ENCODE measurements around the gene ZCCHC13.
"Not testable (repeated sequence)": the region's sequence is repeated elsewhere in the genome, so short reads cannot be mapped to it uniquely, and the experiment has no call there.

Gene ZCCHC13

DNA sequence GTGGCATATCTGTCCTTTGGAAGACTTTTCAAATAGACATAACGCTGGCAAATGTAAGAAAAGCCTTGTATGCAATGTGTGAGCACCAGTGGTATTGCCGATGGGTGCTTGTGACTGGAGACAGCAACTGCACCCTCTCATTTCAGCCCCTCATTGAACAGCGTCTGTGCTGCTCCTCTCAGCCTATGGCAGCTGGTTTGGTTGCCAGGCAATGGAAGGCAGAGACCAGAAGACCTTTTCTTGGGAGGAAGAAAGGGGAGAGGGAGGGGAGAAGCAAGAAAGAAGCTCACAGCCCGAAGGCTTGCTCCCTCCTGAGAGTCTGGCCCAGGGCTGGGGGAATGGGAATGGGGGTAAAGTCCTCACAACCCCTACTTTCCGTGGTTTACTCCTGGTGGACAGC is 20.2 kb downstream of the ZCCHC13 start:
- Histone ChIP-seq H3K4me3 (ENCODE audit: low read depth in 1 of 2, low read length in 2 of 2) (no peak overlapping the region), H3K27ac (ENCODE audit: low read depth, low read length) (no peak overlapping the region), H3K9me3 (ENCODE audit: low read length) (no peaks in the 10 kb centered on the region), H3K27me3 (ENCODE audit: control insufficient read depth in 1 of 2, insufficient read depth in 2 of 2, low read length in 2 of 2) (no peaks in the 10 kb centered on the region), H3K4me1 (ENCODE audit: insufficient read depth, low read length) (no peaks in the 10 kb centered on the region), H3K36me3 (ENCODE audit: insufficient read depth, low read length) (no peaks in the 10 kb centered on the region), H3K9ac (ENCODE audit: low read length) (no peak overlapping the region)

DNA sequence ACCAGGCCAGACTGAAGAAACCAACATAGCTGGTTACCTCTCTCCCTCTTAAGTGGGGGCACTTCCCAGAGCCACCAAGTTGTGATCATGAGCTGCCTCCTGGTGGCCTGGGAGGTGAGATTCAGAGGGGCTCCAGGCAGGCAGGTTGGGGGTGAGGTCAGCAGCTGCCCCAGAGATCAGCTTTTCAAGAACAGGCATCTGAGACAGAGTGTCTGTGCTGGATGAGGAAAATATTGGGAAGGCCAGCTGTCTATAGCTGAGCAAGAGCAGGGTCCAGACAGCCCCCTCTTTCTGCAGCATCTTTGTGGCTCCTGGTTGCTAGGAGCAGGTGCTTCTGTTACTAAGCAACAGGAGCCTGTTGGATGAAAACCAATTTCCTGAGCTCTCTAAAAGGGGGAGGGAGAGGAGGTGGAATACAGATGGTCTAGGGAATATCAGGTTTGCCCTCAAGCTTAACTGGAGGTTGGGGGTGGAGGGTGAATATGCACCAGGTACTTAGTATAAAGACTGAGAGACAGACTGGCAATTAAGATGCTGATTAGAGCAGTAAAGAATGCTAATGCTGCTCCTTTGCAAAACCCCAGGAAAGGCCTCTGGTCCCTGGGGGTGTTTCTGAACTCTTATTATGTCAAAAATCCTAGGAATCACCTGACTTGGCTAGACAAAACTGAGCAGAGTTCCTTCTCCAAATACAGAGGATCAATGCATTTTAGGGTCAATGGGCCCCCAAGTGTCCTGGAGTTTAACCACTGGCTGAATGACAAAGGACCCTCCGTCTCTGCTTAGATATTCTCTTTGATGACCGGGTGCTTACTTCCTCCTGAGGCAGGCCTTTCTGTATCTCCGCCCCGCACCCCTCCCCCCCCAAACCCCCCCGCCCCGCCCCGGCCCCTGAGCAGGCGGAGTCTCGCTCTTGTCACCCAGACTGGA is 21.4 kb downstream of the ZCCHC13 start:
- no peaks in the 10 kb centered on the region for H3K36me3 ChIP-seq (ENCODE audit: insufficient read depth, low read length)
- H3K27ac ChIP-seq (ENCODE audit: low read depth, low read length): no peak overlapping the region
- no peak overlapping the region for H3K9ac ChIP-seq (ENCODE audit: low read length)
- no peak overlapping the region for H3K4me3 ChIP-seq (ENCODE audit: low read depth in 1 of 2, low read length in 2 of 2)
- H3K9me3 ChIP-seq (ENCODE audit: low read length): no peaks in the 10 kb centered on the region
- no peaks in the 10 kb centered on the region for H3K4me1 ChIP-seq (ENCODE audit: insufficient read depth, low read length)
- no peaks in the 10 kb centered on the region for H3K27me3 ChIP-seq (ENCODE audit: control insufficient read depth in 1 of 2, insufficient read depth in 2 of 2, low read length in 2 of 2)

DNA sequence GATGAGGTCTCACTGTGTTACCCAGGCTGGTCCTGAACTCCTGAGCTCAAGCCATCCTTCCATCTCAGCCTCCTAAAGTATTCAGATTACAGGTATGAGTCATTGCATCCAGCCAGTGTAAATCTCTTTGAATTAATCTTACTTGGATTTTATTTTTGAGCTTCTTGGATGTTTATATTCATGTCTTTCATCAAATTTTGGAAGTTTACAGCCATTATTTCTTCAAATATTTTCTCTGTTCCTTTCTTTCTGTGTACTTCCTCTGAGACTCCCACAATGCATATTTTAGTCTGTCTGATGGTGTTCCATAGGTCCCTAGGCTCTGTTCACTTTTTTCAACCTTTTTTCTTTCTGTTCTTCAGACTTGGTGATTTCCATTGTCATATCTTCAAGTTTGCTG is 34.9 kb downstream of the ZCCHC13 start:
- Histone ChIP-seq H3K27me3 (ENCODE audit: control insufficient read depth in 1 of 2, insufficient read depth in 2 of 2, low read length in 2 of 2) (peaks cover 0 to 6% of the 10 kb centered on the region in 2 donors), H3K4me1 (ENCODE audit: insufficient read depth, low read length) (no peaks in the 10 kb centered on the region), H3K27ac (ENCODE audit: low read depth, low read length) (no peak overlapping the region), H3K9me3 (ENCODE audit: low read length) (peaks cover 9% of the 10 kb centered on the region), H3K4me3 (ENCODE audit: low read depth in 1 of 2, low read length in 2 of 2) (no peak overlapping the region), H3K9ac (ENCODE audit: low read length) (no peak overlapping the region), H3K36me3 (ENCODE audit: insufficient read depth, low read length) (no peaks in the 10 kb centered on the region)

DNA sequence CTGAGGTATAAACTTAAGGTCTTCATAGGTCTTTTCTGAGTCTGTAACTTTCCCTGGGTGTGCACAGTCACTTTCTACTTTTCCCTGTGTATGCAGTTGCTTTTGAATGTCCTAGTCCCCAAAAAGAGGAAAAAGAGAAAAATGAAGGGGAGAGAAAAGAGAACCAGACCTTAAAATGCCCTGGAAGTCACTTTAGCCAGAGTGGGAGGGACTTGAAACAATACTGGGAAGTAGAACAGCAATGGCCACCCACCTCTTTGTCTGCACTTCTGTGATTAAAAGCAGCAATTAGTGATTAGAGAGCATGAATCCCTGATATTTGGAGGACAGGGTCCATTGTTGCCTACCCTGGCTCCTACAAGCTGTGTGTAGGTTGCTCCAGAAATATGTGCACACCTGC is 36.1 kb downstream of the ZCCHC13 start:
- H3K4me1 ChIP-seq (ENCODE audit: insufficient read depth, low read length): no peaks in the 10 kb centered on the region
- no peak overlapping the region for H3K4me3 ChIP-seq (ENCODE audit: low read depth in 1 of 2, low read length in 2 of 2)
- H3K27ac ChIP-seq (ENCODE audit: low read depth, low read length): no peak overlapping the region

DNA sequence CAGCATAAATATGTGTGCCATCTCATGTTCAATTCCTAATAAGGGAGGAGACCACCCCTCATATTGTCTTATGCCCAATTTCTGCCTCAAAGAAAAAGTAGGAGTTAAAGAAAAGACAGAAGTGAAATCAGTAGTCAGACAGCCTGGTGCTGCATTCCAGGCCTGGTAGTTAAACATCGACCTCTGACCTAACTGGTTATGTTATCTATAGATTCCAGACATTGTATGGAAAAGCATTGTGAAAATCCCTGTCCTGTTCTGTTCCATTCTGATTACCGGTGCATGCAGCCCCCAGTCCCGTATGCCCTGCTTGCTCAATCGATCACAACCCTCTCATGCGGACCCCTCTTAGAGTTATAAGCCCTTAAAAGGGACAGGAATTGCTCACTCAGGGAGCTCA is 38.2 kb downstream of the ZCCHC13 start:
- H3K36me3 ChIP-seq (ENCODE audit: insufficient read depth, low read length): not testable (repeated sequence)

More for the DNA sequence above, 36.1 kb downstream of the ZCCHC13 start:
- Histone ChIP-seq H3K9me3 (ENCODE audit: low read length) (peaks cover 9% of the 10 kb centered on the region), H3K9ac (ENCODE audit: low read length) (no peak overlapping the region), H3K36me3 (ENCODE audit: insufficient read depth, low read length) (no peaks in the 10 kb centered on the region), H3K27me3 (ENCODE audit: control insufficient read depth in 1 of 2, insufficient read depth in 2 of 2, low read length in 2 of 2) (peaks cover 0 to 7% of the 10 kb centered on the region in 2 donors)

DNA sequence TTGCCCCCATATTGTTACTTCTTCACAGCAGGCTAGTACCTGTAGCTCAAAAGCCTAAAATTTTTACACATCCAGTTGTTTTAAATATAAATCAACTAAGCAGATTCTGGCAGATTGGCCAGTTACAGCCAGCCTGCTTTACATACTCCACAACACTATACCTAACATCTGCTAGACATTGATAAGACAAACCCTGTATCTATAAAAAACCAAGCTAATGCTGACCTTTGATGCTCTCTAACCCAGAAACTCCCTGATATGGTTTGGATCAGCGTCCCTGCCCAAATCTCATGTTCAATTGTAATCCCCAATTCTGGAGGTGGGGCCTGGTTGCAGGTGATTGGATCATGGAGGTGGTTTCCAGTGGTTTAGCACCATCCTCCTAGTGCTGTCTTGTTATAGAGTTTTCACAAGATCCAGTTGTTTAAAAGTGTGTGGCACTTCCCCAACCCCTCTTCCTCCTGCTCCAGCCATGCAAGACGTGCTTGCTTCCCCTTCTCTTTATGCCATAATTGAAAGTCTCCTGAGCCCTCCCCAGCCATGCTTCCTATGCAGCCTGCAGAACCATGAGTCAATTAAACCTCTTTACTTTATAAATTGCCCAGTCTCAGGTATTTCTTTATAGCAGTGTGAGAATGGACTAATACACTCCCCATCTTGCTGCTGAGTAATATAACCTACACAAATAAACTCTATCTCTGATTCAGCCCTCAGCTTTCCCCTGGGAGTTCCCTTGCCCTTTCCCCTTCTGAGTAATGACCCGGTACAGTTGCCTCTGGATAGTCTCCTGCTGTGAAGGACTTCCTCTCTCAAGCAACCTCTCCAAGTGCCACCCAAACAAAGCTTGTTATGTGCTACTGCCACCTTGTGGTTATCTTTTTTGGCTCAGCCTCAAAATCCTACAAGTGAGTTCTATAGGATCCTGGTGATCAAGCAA is 39.6 kb downstream of the ZCCHC13 start:
- H3K27ac ChIP-seq (ENCODE audit: low read depth, low read length): no peak overlapping the region

More for the DNA sequence above, 38.2 kb downstream of the ZCCHC13 start:
- H3K27me3 ChIP-seq (ENCODE audit: control insufficient read depth in 1 of 2, insufficient read depth in 2 of 2, low read length in 2 of 2); H3K4me1 ChIP-seq (ENCODE audit: insufficient read depth, low read length); H3K4me3 ChIP-seq (ENCODE audit: low read depth in 1 of 2, low read length in 2 of 2); H3K9me3 ChIP-seq (ENCODE audit: low read length); H3K27ac ChIP-seq (ENCODE audit: low read depth, low read length); H3K9ac ChIP-seq (ENCODE audit: low read length): not testable (repeated sequence)

DNA sequence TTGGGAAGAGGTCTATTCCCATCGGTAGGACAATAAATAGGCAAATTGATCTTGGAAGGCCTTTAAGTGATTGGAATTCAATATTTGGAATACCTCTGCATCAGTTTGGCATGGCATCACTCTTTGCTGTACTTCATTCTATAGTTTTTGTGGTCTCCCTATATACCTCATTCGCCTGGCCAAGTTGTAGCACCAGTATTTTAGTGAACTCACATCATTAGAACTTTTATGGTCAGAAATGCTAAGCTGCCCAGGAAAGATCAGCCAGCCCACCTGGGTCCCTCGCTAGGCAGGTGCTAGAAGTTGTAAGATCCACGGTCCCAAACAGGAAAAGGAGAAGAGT is 40.3 kb downstream of the ZCCHC13 start:
- H3K4me1 ChIP-seq (ENCODE audit: insufficient read depth, low read length): no peaks in the 10 kb centered on the region
- no peaks in the 10 kb centered on the region for H3K9me3 ChIP-seq (ENCODE audit: low read length)
- H3K36me3 ChIP-seq (ENCODE audit: insufficient read depth, low read length): no peaks in the 10 kb centered on the region
- no peak overlapping the region for H3K9ac ChIP-seq (ENCODE audit: low read length)
- no peak overlapping the region for H3K27ac ChIP-seq (ENCODE audit: low read depth, low read length)
- peaks cover 0 to 7% of the 10 kb centered on the region in 2 donors for H3K27me3 ChIP-seq (ENCODE audit: control insufficient read depth in 1 of 2, insufficient read depth in 2 of 2, low read length in 2 of 2)
- H3K4me3 ChIP-seq (ENCODE audit: low read depth in 1 of 2, low read length in 2 of 2): no peak overlapping the region

More for the DNA sequence above, 39.6 kb downstream of the ZCCHC13 start:
- Histone ChIP-seq H3K9ac (ENCODE audit: low read length) (no peak overlapping the region), H3K9me3 (ENCODE audit: low read length) (peaks cover 5% of the 10 kb centered on the region), H3K27me3 (ENCODE audit: control insufficient read depth in 1 of 2, insufficient read depth in 2 of 2, low read length in 2 of 2) (peaks cover 0 to 7% of the 10 kb centered on the region in 2 donors), H3K4me1 (ENCODE audit: insufficient read depth, low read length) (no peaks in the 10 kb centered on the region), H3K36me3 (ENCODE audit: insufficient read depth, low read length) (no peaks in the 10 kb centered on the region), H3K4me3 (ENCODE audit: low read depth in 1 of 2, low read length in 2 of 2) (no peak overlapping the region)

DNA sequence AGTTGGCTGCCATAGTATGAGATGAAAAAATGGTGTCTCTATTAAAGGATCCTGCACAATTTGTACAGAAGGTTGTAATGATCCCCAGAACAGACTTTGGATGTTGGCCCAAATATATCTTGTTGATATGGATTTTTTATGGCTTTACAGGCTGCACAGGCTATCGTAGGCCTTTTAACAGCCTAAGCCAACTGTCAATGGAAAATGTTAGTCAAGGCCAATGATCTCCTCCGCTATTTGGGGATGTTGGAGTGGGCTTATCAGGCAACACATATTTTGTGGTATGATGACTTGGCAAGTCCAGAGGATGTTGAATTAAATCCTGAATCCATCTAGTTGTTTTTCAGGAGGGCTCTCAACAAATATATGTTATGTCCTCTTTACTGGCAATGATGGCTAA is 42.1 kb downstream of the ZCCHC13 start:
- Histone ChIP-seq H3K27ac (ENCODE audit: low read depth, low read length) (no peak overlapping the region), H3K27me3 (ENCODE audit: control insufficient read depth in 1 of 2, insufficient read depth in 2 of 2, low read length in 2 of 2) (peaks cover 0 to 7% of the 10 kb centered on the region in 2 donors), H3K4me3 (ENCODE audit: low read depth in 1 of 2, low read length in 2 of 2) (no peak overlapping the region), H3K4me1 (ENCODE audit: insufficient read depth, low read length) (no peaks in the 10 kb centered on the region), H3K36me3 (ENCODE audit: insufficient read depth, low read length) (no peaks in the 10 kb centered on the region), H3K9me3 (ENCODE audit: low read length) (no peaks in the 10 kb centered on the region), H3K9ac (ENCODE audit: low read length) (no peak overlapping the region)

DNA sequence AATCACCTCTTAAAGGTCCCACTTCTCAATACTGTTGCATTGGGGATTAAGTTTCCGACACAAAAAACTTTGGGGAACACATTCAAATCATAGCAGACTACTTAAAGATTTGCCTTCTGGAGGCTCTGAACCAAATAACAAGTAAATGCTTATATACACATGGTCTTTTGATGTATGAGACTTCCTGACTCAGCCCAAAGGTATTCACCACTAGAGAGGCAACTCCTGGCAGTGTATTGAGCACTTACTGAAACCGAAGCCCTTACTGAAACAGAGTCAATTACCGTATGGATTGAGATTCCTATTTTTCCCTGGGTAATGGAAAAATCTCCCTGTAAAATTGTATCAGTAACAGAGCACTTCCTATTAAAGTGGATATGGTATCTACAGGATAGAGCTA is 45.4 kb downstream of the ZCCHC13 start:
- H3K9me3 ChIP-seq (ENCODE audit: low read length): no peaks in the 10 kb centered on the region

DNA sequence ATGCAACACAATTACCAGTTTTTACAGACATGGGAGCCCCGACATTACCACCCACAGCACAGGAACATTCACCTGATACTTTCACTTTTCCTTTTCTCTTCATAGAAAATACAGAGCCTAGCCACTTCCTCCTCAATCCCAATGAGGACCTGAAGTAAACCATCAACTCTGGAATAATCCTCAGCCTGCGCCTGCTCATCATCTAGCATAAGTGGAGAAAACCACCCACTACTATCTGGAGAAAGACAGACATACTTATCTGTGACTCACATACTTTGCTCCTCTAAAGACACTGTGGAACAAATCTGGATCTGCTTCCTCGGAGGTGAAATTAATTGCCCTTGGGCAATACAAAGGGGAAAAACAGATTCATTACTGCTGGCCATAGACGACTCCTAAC is 47.8 kb downstream of the ZCCHC13 start:
- Histone ChIP-seq H3K4me3 (ENCODE audit: low read depth in 1 of 2, low read length in 2 of 2) (no peak overlapping the region), H3K36me3 (ENCODE audit: insufficient read depth, low read length) (no peaks in the 10 kb centered on the region)

More for the DNA sequence above, 45.4 kb downstream of the ZCCHC13 start:
- Histone ChIP-seq H3K27ac (ENCODE audit: low read depth, low read length) (no peak overlapping the region), H3K4me3 (ENCODE audit: low read depth in 1 of 2, low read length in 2 of 2) (no peak overlapping the region), H3K4me1 (ENCODE audit: insufficient read depth, low read length) (no peaks in the 10 kb centered on the region), H3K9ac (ENCODE audit: low read length) (no peak overlapping the region), H3K36me3 (ENCODE audit: insufficient read depth, low read length) (no peaks in the 10 kb centered on the region), H3K27me3 (ENCODE audit: control insufficient read depth in 1 of 2, insufficient read depth in 2 of 2, low read length in 2 of 2) (no peaks in the 10 kb centered on the region)

DNA sequence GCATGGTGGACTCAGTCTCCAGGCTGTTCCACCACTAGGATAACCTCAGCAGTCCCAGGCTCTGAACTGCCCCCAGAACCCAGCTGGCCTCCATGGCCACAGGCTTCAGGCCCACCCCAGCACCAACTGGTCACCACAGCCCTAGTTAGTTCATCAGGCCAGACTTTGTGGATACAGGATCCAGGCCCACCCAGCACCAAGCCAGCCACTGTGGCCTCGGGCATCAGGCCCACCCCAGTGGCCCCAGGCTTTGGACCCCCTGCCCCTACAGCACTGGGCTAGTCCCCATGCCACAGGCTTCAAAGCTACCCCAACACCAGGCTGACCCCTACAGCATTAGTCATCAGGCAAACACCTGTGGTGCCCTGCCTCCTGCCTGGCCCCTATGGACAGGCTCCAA is 50.0 kb downstream of the ZCCHC13 start:
- H3K27me3 ChIP-seq (ENCODE audit: control insufficient read depth in 1 of 2, insufficient read depth in 2 of 2, low read length in 2 of 2): peaks cover 0 to 9% of the 10 kb centered on the region in 2 donors
- H3K9ac ChIP-seq (ENCODE audit: low read length): no peak overlapping the region
- no peak overlapping the region for H3K27ac ChIP-seq (ENCODE audit: low read depth, low read length)
- H3K4me3 ChIP-seq (ENCODE audit: low read depth in 1 of 2, low read length in 2 of 2): no peak overlapping the region
- H3K36me3 ChIP-seq (ENCODE audit: insufficient read depth, low read length): no peaks in the 10 kb centered on the region
- no peaks in the 10 kb centered on the region for H3K4me1 ChIP-seq (ENCODE audit: insufficient read depth, low read length)
- H3K9me3 ChIP-seq (ENCODE audit: low read length): no peaks in the 10 kb centered on the region

More for the DNA sequence above, 47.8 kb downstream of the ZCCHC13 start:
- Histone ChIP-seq H3K27ac (ENCODE audit: low read depth, low read length) (no peak overlapping the region), H3K9me3 (ENCODE audit: low read length) (no peaks in the 10 kb centered on the region), H3K9ac (ENCODE audit: low read length) (no peak overlapping the region), H3K4me1 (ENCODE audit: insufficient read depth, low read length) (no peaks in the 10 kb centered on the region), H3K27me3 (ENCODE audit: control insufficient read depth in 1 of 2, insufficient read depth in 2 of 2, low read length in 2 of 2) (peaks cover 0 to 9% of the 10 kb centered on the region in 2 donors)
